Stimulated activated naive CD4-positive, alpha-beta T cell (primary cell): ENCODE data around the gene LMAN2L.

Experiments used
- DNase-seq, 6 experiments: peaks; one replicate each; lab custom pipeline; 2025; lab: John Stamatoyannopoulos, UW

LMAN2L gene, protein sequence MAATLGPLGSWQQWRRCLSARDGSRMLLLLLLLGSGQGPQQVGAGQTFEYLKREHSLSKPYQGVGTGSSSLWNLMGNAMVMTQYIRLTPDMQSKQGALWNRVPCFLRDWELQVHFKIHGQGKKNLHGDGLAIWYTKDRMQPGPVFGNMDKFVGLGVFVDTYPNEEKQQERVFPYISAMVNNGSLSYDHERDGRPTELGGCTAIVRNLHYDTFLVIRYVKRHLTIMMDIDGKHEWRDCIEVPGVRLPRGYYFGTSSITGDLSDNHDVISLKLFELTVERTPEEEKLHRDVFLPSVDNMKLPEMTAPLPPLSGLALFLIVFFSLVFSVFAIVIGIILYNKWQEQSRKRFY

GRCh38 chr2:96739633-96740428 is at the start of gene LMAN2L:
Gene LMAN2L (minus strand): TSS chr2:96740064. CDS start chr2:96740040, 24 bp downstream.
- DNase-seq: peak; percentile 94 to 99 (median 96)

- DNase-seq: no peak
Observed at GRCh38 chr2:96789245-96789617, 49.4 kb upstream of the LMAN2L start.

GRCh38 chr2:96788442-96789244 is 48.8 kb upstream of the LMAN2L start:
- no peak for DNase-seq

DNA sequence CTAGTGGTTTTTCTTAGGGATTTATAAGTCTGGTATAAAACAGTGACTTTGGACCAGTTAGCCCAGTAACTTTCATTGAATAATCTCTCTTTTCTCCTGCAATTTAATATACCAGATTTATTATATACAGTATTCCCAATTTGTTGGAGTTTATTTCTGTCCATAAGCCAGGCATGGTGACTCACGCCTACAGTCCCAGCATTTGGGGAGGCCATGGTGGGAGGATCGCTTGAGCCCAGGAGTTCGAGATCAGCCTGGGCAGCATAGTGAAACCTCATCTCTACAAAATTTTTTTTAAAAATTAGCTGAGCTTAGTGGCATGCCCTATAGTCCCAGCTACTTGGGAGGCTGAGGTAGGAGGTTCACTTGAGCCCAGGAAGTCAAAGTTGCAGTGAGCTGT is 47.5 kb upstream of the LMAN2L start:
- DNase-seq: no peak

- DNase-seq: no peak
Observed at GRCh38 chr2:96783388-96783787, 43.5 kb upstream of the LMAN2L start.

DNA sequence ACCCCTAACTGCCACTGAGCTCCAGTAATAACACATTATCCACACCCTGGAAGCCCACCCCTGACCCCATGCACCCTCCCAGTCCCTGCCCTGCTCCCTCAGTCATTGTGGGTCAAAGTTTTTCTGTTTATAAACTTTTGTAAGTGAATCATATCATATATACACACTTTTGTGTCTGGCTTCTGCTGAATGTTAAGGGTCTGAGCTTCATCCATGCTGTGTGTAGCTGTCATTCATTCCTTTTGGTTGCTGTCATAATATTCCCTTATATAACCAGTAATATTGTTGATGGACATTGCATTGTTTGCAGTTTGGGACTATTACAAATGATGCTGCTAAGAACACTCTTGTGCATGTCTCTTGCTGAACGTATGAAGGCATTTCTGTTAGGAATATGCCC is 35.3 kb upstream of the LMAN2L start:
- no peak for DNase-seq

DNA sequence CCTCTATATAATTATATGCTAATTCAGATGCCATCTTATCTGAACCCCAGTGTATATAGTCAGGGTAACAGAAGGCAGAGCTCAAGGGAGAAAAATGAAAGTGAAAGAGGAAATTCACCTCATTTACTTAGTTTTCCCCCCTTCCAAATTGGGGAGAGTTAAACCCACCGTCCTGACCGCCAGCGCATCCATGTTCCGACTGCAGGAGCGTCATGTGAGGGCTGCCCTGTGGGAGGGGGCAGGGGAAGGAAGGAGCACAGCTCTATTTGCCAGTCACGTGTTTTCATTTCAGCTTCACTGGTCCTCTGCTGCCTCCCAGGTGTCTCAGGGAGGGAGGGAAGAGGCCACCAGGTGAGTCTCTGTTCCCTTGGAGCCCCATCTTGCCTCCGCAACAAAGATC is 34.1 kb upstream of the LMAN2L start:
- DNase-seq: peak; percentile 19 to 53 (median 38)

DNA sequence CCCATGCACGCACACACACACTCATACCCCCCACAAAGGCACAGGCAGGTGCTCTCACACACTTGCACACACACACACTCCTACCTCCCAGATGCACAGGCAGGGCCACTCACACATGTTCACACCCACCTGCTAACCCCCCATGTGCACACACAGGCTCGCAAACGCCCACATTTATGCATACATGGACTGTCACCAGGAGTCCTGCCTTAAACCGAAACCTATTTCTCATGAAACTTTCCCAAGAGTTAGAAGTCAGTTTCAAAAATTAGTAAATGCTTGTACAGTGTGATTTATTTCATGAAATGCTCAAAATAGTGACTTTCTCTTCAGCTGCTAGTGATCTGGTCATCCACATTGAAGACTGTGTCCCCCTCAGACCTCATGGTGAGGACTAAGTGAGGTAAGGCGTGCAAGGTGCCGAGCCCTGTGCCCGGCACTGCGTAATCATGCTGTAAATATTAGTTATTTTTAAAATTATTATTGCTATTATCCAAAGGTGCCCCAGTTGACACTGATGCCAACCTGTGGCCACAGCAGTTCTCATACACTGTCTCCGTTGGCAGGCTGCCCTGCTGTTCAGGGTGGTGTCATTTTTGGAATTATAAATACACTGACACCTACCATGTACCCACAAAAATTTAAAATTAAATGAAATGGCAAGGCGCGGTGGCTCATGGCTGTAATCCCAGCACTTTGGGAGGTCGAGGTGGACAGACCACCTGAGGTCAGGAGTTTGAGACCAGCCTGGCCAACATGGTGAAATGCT is 33.2 kb upstream of the LMAN2L start:
- DNase-seq: no peak

GRCh38 chr2:96771796-96772618 is 32.1 kb upstream of the LMAN2L start:
- no peak for DNase-seq

DNA sequence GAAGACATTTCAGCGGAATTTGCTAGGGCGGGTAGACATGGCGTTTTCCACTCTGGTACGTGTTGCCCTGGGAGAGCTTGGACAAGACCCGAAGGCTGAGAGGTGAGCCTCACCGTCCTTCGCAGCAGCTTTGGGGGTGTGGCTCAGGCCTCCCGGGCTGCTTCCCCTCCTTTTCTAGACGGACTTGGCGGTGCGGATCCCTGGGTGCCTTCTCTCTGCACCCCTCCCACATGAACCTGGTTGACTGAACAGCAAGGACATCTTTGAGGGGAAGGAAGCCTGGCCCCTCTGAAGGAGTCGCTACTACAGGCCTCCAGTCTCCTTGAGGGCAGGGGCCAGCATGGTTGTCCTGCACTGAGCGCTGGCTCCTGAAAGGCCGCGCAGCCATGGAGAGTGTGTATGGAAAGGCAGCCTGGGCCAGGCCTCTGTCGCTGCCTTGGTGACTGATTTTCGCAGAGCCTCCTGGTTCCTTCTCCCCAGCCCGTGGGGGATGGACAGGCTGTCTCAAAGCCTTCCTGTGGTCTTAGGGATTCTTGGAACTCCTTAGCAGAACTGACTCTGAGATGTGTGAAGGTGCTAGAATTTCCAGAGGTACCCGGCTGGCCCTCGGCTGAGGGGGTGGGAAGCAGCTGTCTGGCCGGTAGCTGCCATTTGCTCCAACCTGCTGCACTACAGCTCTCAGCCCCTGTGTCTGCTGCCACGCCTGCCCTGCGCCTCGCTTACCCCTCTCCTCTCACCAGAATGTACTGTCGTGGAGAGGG is 30.8 kb upstream of the LMAN2L start:
- DNase-seq: no peak

GRCh38 chr2:96769814-96770213 is 29.9 kb upstream of the LMAN2L start:
- DNase-seq: no peak

DNA sequence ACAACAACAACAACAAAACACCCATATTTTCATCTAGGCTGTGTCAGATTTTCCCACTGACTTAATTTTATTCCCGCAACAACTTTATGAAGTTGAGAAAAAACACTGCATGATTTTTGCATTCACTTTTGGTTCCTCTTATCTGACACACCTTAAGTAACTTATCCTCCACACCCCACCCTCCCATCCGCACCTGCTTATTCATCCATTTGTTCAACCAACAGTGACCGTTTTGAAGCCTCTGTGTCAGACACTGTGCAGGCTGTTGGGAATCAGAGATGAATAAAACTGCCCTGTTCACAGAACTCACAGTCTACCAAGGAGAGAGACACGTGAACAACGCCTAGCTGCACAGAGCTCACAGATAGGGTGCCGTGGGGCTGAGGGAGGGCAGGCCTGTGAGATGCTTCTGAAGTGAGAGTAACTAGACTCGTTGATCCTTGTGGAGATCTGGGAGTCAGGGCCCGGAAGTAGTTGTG is 28.3 kb upstream of the LMAN2L start:
- DNase-seq: no peak

DNA sequence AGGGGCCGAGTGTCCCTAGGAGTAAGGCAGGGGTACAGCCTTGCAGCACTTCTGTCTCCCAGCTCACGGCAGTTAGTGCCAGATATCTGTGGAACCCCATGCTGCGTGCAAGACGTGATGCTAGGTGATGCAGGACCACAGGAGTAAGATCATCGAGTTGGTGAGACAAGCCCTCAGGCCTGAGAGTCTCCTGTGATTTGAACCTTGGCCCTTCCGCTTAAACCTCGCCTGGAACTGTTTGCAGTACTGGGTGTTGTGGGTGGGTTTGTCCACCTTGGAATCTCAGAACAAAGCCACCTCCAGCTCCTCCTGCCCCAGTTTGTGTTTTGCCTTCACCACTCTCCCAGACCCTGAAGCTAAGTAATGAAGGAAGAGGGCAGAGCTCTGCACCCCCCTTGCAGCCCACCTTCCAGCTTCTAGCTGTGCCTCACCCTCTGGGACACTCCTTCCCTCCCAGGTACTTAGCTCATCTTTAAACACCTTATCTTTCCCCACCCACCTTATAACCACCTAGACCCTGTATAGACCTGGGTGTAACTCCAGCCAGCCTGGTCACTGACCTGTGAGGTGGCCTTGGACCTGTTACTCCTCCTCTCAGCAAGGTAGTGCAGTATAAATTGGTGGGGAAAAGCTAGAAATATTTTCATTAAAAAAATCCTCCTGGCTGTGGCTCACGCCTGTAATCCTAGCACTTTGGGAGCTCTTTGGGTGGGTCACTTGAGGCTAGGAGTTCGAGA is 27.4 kb upstream of the LMAN2L start:
- DNase-seq: no peak

DNA sequence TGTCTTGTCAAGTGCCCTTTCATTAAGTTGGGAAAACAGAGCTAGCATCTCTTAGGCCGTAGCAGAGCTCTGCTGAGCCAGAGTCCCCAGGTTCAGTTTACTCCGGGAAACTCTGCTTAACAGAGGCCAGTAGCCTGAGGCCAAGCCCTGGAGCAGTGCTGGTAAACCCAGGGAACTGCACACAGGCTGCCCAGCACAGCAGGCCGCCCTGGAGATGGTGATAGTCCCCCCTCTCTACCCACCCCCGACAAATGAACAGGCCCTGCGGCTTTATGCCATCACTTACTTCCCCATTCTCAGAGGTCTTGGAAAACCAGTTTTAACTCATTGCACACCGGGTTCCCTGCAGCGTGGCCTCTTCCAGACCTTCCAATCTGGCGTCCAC is 24.4 kb upstream of the LMAN2L start:
- no peak for DNase-seq

DNA sequence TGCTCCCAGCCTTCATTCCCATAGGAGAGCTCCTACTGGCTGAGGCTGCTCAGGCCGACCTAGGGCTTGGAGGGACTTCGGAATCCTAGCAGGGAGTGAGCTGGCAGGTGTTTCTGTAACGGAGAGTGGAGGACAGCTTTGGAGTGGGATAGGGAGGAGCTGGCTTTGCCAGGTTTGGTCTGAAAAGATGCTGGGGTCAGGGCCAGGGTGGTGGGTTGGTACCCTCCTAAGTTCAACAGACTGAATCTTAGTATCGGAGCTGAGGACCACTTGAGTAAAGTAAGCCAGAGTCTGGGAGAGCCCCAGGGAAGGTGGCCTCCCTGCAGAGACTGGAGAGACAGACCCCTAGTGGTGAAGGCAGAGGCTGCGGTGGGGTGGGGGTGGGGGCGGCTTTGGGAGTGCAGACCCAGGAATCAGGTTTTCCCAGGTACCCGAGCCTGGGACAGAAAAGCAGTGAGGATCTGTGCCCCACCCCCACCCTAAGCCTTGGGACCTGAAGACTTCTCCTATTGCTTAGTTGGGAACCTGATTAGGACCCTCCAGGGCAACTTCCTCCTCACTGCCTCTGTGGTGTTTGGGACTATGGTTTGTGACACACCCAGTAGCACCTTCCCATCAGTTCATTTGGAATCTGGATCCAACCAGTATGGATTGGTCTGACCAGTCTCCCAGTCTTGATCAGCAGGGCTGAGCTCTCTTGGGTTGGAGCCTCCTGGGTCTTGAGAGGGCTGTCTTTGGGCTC is 23.8 kb upstream of the LMAN2L start:
- DNase-seq: peak in 3 of 6 experiments; percentile 16 to 27 (median 18)

DNA sequence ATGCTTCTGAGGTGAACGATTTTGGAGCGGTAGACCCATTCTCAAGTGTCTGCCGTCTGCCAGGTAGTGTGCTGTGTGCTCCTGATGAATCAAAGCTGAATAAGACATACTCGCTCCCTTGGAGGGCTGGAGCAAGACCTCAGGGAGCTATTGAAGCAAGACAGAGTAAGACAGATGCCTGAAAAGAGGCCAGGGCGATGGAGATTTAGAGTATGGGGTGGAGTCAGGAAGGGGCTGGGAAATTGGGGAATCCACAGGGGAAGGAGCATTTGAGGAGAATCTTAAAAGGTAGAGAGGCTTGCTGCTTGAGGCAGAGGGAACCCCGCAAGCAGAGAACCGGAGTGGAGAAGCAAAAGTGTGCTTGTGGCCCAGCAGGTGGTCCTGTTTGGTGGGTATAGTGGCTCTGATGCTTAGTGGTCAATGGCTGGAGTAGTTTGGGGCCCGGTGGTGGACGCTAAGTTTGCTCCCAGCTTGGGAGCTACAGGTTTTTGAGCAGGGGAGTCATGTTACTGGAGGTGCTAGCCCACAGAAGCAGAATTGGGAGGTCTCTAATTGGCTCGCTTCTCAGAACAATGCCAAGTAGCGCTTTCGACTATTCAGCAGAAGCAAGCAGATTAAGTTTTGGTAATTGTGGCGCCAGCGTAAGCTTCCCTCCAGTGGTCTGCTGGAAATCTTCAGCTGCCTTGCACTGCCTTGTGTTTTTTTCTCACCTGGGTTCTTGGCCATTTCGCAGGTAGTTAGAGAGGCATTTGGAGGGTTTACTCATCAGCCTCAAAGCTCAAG is 22.9 kb upstream of the LMAN2L start:
- DNase-seq: peak in 1 of 6 experiments; percentile 29

GRCh38 chr2:96760986-96761832 is 21.3 kb upstream of the LMAN2L start:
- DNase-seq: peak in 1 of 6 experiments; percentile 49
